ENCODE data around the gene TGM1. TPM values are rescaled to one million over a fixed set of nuclear protein-coding genes. Genes with fewer than 3 reads are reported as not detected.
"Not testable (repeated sequence)": the region's sequence is repeated elsewhere in the genome, so short reads cannot be mapped to it uniquely, and the experiment has no call there.

The TGM1 gene
- total RNA-seq, 4 donors from 2014 or later: 1.6 to 3.2 TPM; not detected in 2

GRCh38 chr14:24219521-24219920, 43.5 kb downstream of the TGM1 start:
- Histone ChIP-seq H3K27ac (no peak overlapping the region), H3K4me1 (no peaks in the 10 kb centered on the region), H3K4me3 (no peak overlapping the region), H3K36me3 (no peaks in the 10 kb centered on the region), H3K9me3 (no peaks in the 10 kb centered on the region), H3K27me3 (no peaks in the 10 kb centered on the region)
- intact Hi-C loops (cut with DNase I; ENCODE audit: low total_unique reads): no loop called here
- TF ChIP-seq POLR2A (IDR thresholded peaks at IDR 0.05): no peak
- TF ChIP-seq CTCF (IDR thresholded peaks at IDR 0.05): no peak
- DNase-seq: no peak

- no peaks in the 10 kb centered on the region for H3K9me3 ChIP-seq
- H3K36me3 ChIP-seq: no peaks in the 10 kb centered on the region
- no peak for DNase-seq
- H3K4me3 ChIP-seq: no peak overlapping the region
- TF ChIP-seq CTCF (IDR thresholded peaks at IDR 0.05) (no peak), POLR2A (IDR thresholded peaks at IDR 0.05) (no peak)
- H3K4me1 ChIP-seq: no peaks in the 10 kb centered on the region
- intact Hi-C loops (cut with DNase I; ENCODE audit: low total_unique reads): no loop called here
- H3K27me3 ChIP-seq: no peaks in the 10 kb centered on the region
- no peak overlapping the region for H3K27ac ChIP-seq
These were observed 43.9 kb downstream of the TGM1 start for GRCh38 chr14:24219080-24219479.

- DNase-seq; H3K36me3 ChIP-seq; intact Hi-C loops (cut with DNase I; ENCODE audit: low total_unique reads); H3K9me3 ChIP-seq; H3K4me1 ChIP-seq; H3K4me3 ChIP-seq; H3K27me3 ChIP-seq; H3K27ac ChIP-seq: not testable (repeated sequence)
These were observed 46.1 kb downstream of the TGM1 start for GRCh38 chr14:24216876-24217275.

GRCh38 chr14:24216345-24216699, 46.7 kb downstream of the TGM1 start:
- TF ChIP-seq POLR2A (IDR thresholded peaks at IDR 0.05) (no peak), CTCF (IDR thresholded peaks at IDR 0.05) (no peak)
- H3K27me3 ChIP-seq: no peaks in the 10 kb centered on the region
- H3K9me3 ChIP-seq: no peaks in the 10 kb centered on the region
- H3K36me3 ChIP-seq: no peaks in the 10 kb centered on the region
- peaks cover 0 to 4% of the 10 kb centered on the region in 2 donors for H3K4me1 ChIP-seq
- no peak for DNase-seq
- peak overlapping the region; percentile 71 to 80 for H3K4me3 ChIP-seq
- intact Hi-C loops (cut with DNase I; ENCODE audit: low total_unique reads): no loop called here
- peak overlapping the region; percentile 86 to 89 for H3K27ac ChIP-seq

GRCh38 chr14:24215495-24216344, 47.3 kb downstream of the TGM1 start, which contains the start of gene MDP1:
MDP1 (minus strand) TSS chr14:24216066; CDS start chr14:24215955, 111 bp downstream.
- peak; percentile 81 to 82 for DNase-seq
- no peaks in the 10 kb centered on the region for H3K9me3 ChIP-seq
- no peaks in the 10 kb centered on the region for H3K27me3 ChIP-seq
- H3K4me1 ChIP-seq: peaks cover 0 to 4% of the 10 kb centered on the region in 2 donors
- no peaks in the 10 kb centered on the region for H3K36me3 ChIP-seq
- intact Hi-C loops (cut with DNase I; ENCODE audit: low total_unique reads): no loop called here
- H3K27ac ChIP-seq: peak within 1 kb of the TSS; percentile 86 to 89
- peak within 1 kb of the TSS; percentile 71 to 80 for H3K4me3 ChIP-seq
- peak; percentile 55 to 66 for TF ChIP-seq POLR2A (IDR thresholded peaks at IDR 0.05)
- TF ChIP-seq CTCF (IDR thresholded peaks at IDR 0.05): peak; percentile 45 to 68 (median 61)
